K562 (cell line): ENCODE data around the gene PSMD4. TPM values are rescaled to one million over a fixed set of nuclear protein-coding genes. Genes with fewer than 3 reads are reported as not detected.

ENCODE experiments used
- ARID4B ChIP-seq: sonication (generic); formaldehyde crosslinking; IDR thresholded peaks from 2 replicates; pipeline ENCODE4 v1.8.0; 2022; ENCODE audit warnings: mild to moderate bottlenecking, missing genetic modification reagents
- CCAR2 ChIP-seq: fragments of 200-400 bp; formaldehyde crosslinking; IDR thresholded peaks from 2 replicates; pipeline ENCODE4 v1.6.1; 2017; ENCODE audit warnings: mild to moderate bottlenecking, low read depth, low read length
- E2F6 ChIP-seq, 2 experiments: IDR thresholded peaks; 2 replicates each; pipeline ENCODE4 v1.6.1; 2011; ENCODE audit warnings: borderline replicate concordance in 1 of 2, control low read depth in 1 of 2, low read depth in 1 of 2, low read length in 1 of 2, mild to moderate bottlenecking in 1 of 2, mixed read lengths in 1 of 2, moderate library complexity in 1 of 2; ENCODE audit not compliant: insufficient read depth in 1 of 2, insufficient read length in 1 of 2, poor library complexity in 1 of 2, severe bottlenecking in 1 of 2; ENCODE audit errors: extremely low read depth in 1 of 2
- ETS2 ChIP-seq: IDR thresholded peaks from 2 replicates; pipeline ENCODE4 v1.6.1; 2016; ENCODE audit warnings: borderline replicate concordance, missing genetic modification characterization, mild to moderate bottlenecking, moderate library complexity, missing compliant biosample characterization; ENCODE audit not compliant: poor library complexity, severe bottlenecking
- GTF2F1 ChIP-seq: IDR thresholded peaks from 2 replicates; pipeline ENCODE4 v1.6.1; 2011; ENCODE audit warnings: low read depth, low read length, improper control_type of control experiment
- HDAC6 ChIP-seq: IDR thresholded peaks from 2 replicates; pipeline ENCODE4 v1.6.1; 2012; ENCODE audit warnings: low read depth, mild to moderate bottlenecking, control low read depth, inconsistent platforms, low read length, moderate library complexity
- IFI16 ChIP-seq: fragments of 250-450 bp; sonication (Bioruptor Pico); IDR thresholded peaks from 2 replicates; pipeline ENCODE4 v2.1.2; 2022; ENCODE audit warnings: mild to moderate bottlenecking, inconsistent platforms
- MYNN ChIP-seq, 2 experiments: sonication (generic); formaldehyde crosslinking in 1 of 2; IDR thresholded peaks; 2 replicates each; pipeline versions ENCODE4 v1.5.0 to v1.6.1; 2016 to 2020; ENCODE audit warnings: antibody characterized with exemption in 1 of 2, missing genetic modification reagents in 1 of 2
- NEUROD1 ChIP-seq: fragments of 150-350 bp; IDR thresholded peaks from 2 replicates; pipeline ENCODE4 v1.6.1; 2014; ENCODE audit warnings: borderline replicate concordance, low read length, low read depth; ENCODE audit not compliant: partially characterized antibody
- RERE ChIP-seq: sonication (generic); formaldehyde crosslinking; IDR thresholded peaks from 2 replicates; pipeline ENCODE4 v1.8.0; 2023; ENCODE audit warnings: missing genetic modification reagents, mild to moderate bottlenecking, borderline replicate concordance
- SRF ChIP-seq, 2 experiments: fragments of 250-450, 450-650 bp in 1 of 2; sonication (Bioruptor Pico) in 1 of 2; sonication (generic) in 1 of 2; formaldehyde crosslinking; IDR thresholded peaks; 2 replicates each; pipeline versions ENCODE4 v1.5.0 to v1.5.1; 2020 to 2022; ENCODE audit warnings: mild to moderate bottlenecking in 1 of 2, missing genetic modification reagents in 1 of 2
- SRSF1 ChIP-seq: fragments of 200-400 bp; formaldehyde crosslinking; IDR thresholded peaks from 2 replicates; pipeline ENCODE4 v1.6.1; 2017; ENCODE audit warnings: mild to moderate bottlenecking, low read depth, low read length, moderate library complexity
- ZNF165 ChIP-seq: fragments of 250-450 bp; sonication (Bioruptor Pico); IDR thresholded peaks from 2 replicates; pipeline ENCODE4 v1.4.0; 2020; ENCODE audit warnings: borderline replicate concordance
- ZNF79 ChIP-seq: fragments of 250-450 bp; sonication (Bioruptor Pico); IDR thresholded peaks from 2 replicates; pipeline ENCODE4 v1.4.0; 2020; ENCODE audit warnings: low read depth, mild to moderate bottlenecking, moderate library complexity
- polyA plus RNA-seq, 8 experiments: library from polyadenylated mRNA; depleted of rRNA in 4 of 8; stranded (reverse) in 5 of 8; unstranded in 3 of 8; fragments of >200 nt; fragmentation: Nextera tagmentation in 2 of 8; fragmentation: Illumina TruSeq in 1 of 8; extraction: Ambion mirVana in 2 of 8; extraction: Trizol in 1 of 8; gene quantifications; 2 replicates each; pipeline versions ENCODE4 v1.2.1 to v1.2.3, GENCODE V29; 2011 to 2014; ENCODE audit warnings: inconsistent platforms in 1 of 8, missing spikeins in 1 of 8
- total RNA-seq, 7 experiments: library from RNA; depleted of rRNA in 6 of 7; stranded (reverse); fragments of >200 nt in 6 of 7; fragmentation: Illumina TruSeq in 2 of 7; extraction: Trizol in 2 of 7; gene quantifications; 2 replicates each; pipeline versions ENCODE4 v1.2.1 to v1.2.3, GENCODE V29; 2011 to 2021; ENCODE audit warnings: low replicate concordance in 1 of 7

Gene PSMD4
- total and polyA plus RNA-seq, 9 of the 15 experiments (the other 6 are each of a cell fraction or from before 2014, with no cell fraction given): 194 to 353 (median 295) TPM

- TF ChIP-seq HDAC6: no peak
- 0 out of 2 replicates have a peak, but pooled peaks have one; percentile 34 for TF ChIP-seq ZNF165 (CRISPR knock-in tag)
- TF ChIP-seq E2F6 (IDR thresholded peaks at IDR 0.05; ENCODE audit: borderline replicate concordance in 1 of 2, extremely low read depth in 1 of 2, insufficient read depth in 1 of 2, insufficient read length in 1 of 2, low read depth in 1 of 2, low read length in 1 of 2, poor library complexity in 1 of 2, severe bottlenecking in 1 of 2): peak; percentile 18 to 54
- no peak for TF ChIP-seq SRSF1
- peak; percentile 95 for TF ChIP-seq NEUROD1
- no peak for TF ChIP-seq CCAR2
- TF ChIP-seq GTF2F1: no peak
- TF ChIP-seq ETS2 (tag): no peak
- no peak for TF ChIP-seq ZNF79
- TF ChIP-seq ARID4B (CRISPR knock-in tag): peak; percentile 98
- TF ChIP-seq RERE (CRISPR knock-in tag): no peak
- TF ChIP-seq IFI16 (CRISPR knock-in tag): no peak
- peak; percentile 97 for TF ChIP-seq MYNN (IDR thresholded peaks at IDR 0.05)
- no peak for TF ChIP-seq MYNN (CRISPR knock-in tag; IDR thresholded peaks at IDR 0.05)
- TF ChIP-seq SRF (CRISPR knock-in tag; IDR thresholded peaks at IDR 0.05): 0 out of 4 replicates have a peak, but pooled peaks of 1 of the 2 experiments have one; percentile 49
Measured at GRCh38 chr1:151311589-151312331, 57.2 kb downstream of the PSMD4 start (continued).
